ACC112 (cell line): ENCODE measurements around the gene CNTN1.
"Not testable (repeated sequence)": the region's sequence is repeated elsewhere in the genome, so short reads cannot be mapped to it uniquely, and the experiment has no call there.

ENCODE experiments used
- H2AFZ ChIP-seq: fragments of 200-600 bp; sonication (generic); one replicate; pipeline ENCODE4 v1.6.0; 2017; ENCODE audit warnings: antibody characterized with exemption, low read length; ENCODE audit not compliant: unreplicated experiment
- H3K27ac ChIP-seq: fragments of 200-600 bp; sonication (generic); 2 replicates; pipeline ENCODE4 v1.5.1; 2014; ENCODE audit warnings: low read depth, mild to moderate bottlenecking, antibody characterized with exemption, low read length, moderate library complexity
- H3K27me3 ChIP-seq: fragments of 200-600 bp; sonication (generic); 2 replicates; pipeline ENCODE4 v1.6.1; 2014; ENCODE audit warnings: mild to moderate bottlenecking, antibody characterized with exemption, low read length, moderate library complexity, mixed read lengths; ENCODE audit not compliant: insufficient read depth
- H3K36me3 ChIP-seq: fragments of 200-600 bp; sonication (generic); 2 replicates; pipeline ENCODE4 v1.6.1; 2016; ENCODE audit warnings: mild to moderate bottlenecking, antibody characterized with exemption, low read length, moderate library complexity, mixed read lengths; ENCODE audit not compliant: insufficient read depth
- H3K4me1 ChIP-seq: fragments of 200-600 bp; sonication (generic); one replicate; pipeline ENCODE4 v1.6.1; 2016; ENCODE audit warnings: low read length, mixed read lengths; ENCODE audit not compliant: insufficient read depth, unreplicated experiment, control insufficient read depth
- H3K4me3 ChIP-seq: fragments of 200-600 bp; sonication (generic); 2 replicates; pipeline ENCODE4 v1.5.1; 2014; ENCODE audit warnings: mild to moderate bottlenecking, low read depth, low read length
- H3K79me2 ChIP-seq: fragments of 200-600 bp; sonication (generic); one replicate; pipeline ENCODE4 v1.6.0; 2016; ENCODE audit warnings: low read length; ENCODE audit not compliant: control insufficient read depth, unreplicated experiment, insufficient read depth

CNTN1 gene

DNA sequence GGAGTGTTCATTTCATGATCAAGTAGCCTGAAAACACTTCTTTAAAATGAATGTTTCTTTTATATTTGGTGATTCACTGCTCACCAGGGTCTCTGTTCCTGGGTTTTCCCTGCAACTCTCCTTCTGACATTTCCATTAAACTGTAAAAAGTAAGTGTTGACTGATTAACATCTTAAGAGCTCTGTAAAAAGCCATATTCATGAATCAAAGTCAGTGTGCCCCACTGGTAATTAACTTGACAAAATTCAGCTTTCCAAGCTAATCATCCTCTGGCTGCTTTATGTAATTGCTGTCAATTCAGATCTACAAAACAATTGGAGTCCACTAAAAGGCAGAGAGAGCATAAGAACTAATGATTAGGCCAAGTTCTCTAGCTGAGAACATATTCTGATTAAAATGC is 41.6 kb downstream of the CNTN1 start:
- Histone ChIP-seq H3K79me2 (no peaks in the 10 kb centered on the region), H2AFZ (no peak overlapping the region), H3K27ac (no peak overlapping the region), H3K4me1 (no peaks in the 10 kb centered on the region), H3K27me3 (no peaks in the 10 kb centered on the region), H3K4me3 (no peak overlapping the region), H3K36me3 (no peaks in the 10 kb centered on the region)

DNA sequence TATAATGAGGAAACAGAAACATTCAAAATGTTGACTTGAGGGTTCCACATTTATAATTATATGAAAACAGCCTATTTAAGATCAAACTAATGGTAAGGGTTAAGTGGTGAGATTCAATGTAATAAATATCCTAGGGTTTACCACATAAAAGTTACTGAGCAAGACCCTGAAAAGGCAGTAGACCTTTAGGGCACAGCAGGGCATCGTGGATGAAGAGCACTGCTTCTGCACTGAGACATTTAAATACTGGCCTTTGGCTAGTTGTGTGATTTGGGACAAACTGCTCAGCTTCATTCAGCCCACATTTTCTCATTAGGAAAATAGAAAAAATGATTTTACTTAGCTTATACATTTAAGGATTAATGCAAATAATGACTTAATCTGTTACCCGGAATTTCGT is 42.0 kb downstream of the CNTN1 start:
- no peak overlapping the region for H3K27ac ChIP-seq
- no peaks in the 10 kb centered on the region for H3K36me3 ChIP-seq
- H3K27me3 ChIP-seq = no peaks in the 10 kb centered on the region
- no peaks in the 10 kb centered on the region for H3K79me2 ChIP-seq
- no peak overlapping the region for H2AFZ ChIP-seq
- H3K4me3 ChIP-seq = no peak overlapping the region
- no peaks in the 10 kb centered on the region for H3K4me1 ChIP-seq

DNA sequence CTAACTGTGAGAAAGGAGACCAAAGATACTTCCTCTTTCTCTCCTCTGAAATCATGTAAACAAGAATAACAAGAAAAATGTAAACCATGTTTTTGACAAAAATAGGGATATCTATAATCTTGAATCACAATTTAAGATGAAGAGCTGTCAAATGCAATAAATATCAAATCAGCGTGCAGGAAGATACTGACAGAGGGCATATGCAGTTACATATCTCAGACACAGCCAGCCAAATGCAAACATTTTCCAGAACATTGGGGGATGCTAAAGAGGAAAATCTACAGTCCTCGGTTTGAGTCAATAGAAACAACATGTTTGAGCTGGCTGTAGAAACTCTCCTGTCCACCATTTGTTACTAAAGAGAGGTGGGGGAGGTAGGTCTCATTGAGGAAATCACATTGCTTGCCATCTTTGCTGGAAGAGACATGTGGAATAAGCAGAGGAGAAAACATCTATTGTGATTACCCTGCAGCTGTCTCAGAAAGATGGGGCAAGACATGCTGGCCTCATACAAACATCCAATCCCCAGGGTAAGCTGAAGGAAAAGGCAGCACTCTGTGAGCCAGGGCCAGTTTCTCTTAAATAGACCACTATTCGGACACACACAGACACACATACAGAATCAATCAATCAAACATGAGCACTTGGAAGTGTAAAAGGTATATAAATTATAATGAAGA is 43.5 kb downstream of the CNTN1 start:
- Histone ChIP-seq H3K4me3 (no peak overlapping the region), H3K4me1 (no peaks in the 10 kb centered on the region), H2AFZ (no peak overlapping the region), H3K36me3 (no peaks in the 10 kb centered on the region), H3K79me2 (no peaks in the 10 kb centered on the region), H3K27me3 (no peaks in the 10 kb centered on the region), H3K27ac (no peak overlapping the region)

DNA sequence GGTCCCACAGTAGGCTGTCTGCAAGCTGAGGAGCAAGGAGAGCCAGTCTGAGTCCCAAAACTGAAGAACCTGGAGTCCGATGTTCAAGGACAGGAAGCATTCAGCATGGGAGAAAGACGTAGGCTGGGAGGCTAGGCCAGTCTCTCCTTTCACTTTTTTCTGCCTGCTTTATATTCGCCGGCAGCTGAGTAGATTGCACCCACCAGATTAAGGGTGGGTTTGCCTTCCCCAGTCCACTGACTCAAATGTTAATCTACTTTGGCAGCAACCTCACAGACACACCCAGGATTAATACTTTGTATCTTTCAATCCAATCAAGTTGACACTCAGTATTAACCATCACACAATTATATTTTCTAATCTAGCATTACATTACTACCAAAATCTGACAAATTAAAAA is 45.2 kb downstream of the CNTN1 start:
- not testable (repeated sequence) for H3K36me3 ChIP-seq, H3K4me3 ChIP-seq, H2AFZ ChIP-seq, H3K79me2 ChIP-seq, H3K27ac ChIP-seq, H3K4me1 ChIP-seq, H3K27me3 ChIP-seq

DNA sequence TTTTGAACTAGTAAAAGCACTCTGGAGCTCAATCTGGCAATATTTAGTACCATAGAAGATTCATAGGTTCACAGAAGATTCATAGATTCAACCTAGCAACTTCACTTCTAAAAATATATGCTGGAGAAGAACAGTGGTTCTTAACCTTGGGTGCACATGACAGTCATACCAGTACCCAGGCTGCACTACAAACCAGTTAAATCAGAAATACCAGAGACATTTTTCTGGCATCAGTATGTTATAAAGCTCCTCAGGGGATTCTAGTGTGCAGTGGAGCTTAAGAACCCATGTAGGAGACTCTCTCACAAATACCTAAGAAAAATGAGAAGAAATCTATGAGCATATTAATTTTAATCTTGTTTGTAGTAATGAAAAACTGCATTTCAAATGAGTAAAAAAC is 46.6 kb downstream of the CNTN1 start:
- H3K36me3 ChIP-seq = no peaks in the 10 kb centered on the region
- H2AFZ ChIP-seq = no peak overlapping the region
- no peaks in the 10 kb centered on the region for H3K4me1 ChIP-seq
- no peaks in the 10 kb centered on the region for H3K79me2 ChIP-seq
- no peak overlapping the region for H3K27ac ChIP-seq
- H3K4me3 ChIP-seq = no peak overlapping the region
- H3K27me3 ChIP-seq = no peaks in the 10 kb centered on the region

DNA sequence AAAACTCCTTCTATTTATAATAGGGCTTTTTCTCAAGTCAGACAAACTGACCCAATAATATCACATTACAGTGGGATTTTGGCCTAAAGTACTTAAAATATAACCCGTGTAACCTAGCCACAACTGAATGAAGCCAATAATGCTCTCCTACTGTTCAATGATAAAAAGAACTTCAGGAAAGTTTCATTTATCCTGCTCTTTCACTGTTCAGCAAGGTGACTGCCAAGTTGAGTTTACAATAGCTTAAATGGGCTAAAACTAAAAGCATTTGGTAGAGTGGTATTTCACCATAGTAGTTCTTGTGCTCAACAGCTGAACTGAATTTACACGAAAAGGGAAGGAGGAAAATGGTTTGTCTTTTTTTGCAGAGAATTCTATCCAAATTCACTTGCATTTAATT is 49.8 kb downstream of the CNTN1 start:
- no peaks in the 10 kb centered on the region for H3K4me1 ChIP-seq
- no peak overlapping the region for H3K27ac ChIP-seq
- no peak overlapping the region for H2AFZ ChIP-seq
- H3K79me2 ChIP-seq = no peaks in the 10 kb centered on the region
- no peaks in the 10 kb centered on the region for H3K27me3 ChIP-seq
- H3K4me3 ChIP-seq = no peak overlapping the region
- H3K36me3 ChIP-seq = no peaks in the 10 kb centered on the region

DNA sequence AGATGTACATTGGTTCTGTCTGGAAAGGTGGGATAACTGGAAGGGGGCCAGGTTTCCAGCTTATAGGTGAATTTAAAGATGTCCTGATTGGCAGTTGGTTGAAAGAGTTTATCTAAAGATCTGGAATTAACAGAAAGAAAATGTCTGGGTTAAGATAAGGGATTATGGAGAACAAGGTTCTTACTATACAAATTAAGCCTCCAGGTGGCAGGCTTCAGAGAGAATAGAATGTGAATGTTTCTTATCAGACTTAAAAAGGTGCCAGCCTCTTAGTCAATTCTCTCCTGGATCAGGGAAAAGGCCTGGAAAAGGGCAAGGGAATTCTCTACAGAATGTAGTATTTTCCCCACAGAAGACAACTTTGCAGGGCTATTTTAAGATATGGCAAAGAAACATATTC is 53.1 kb downstream of the CNTN1 start:
- no peak overlapping the region for H2AFZ ChIP-seq
- H3K79me2 ChIP-seq = no peaks in the 10 kb centered on the region
- H3K36me3 ChIP-seq = no peaks in the 10 kb centered on the region
- no peak overlapping the region for H3K27ac ChIP-seq
- no peak overlapping the region for H3K4me3 ChIP-seq
- no peaks in the 10 kb centered on the region for H3K27me3 ChIP-seq
- H3K4me1 ChIP-seq = no peaks in the 10 kb centered on the region

DNA sequence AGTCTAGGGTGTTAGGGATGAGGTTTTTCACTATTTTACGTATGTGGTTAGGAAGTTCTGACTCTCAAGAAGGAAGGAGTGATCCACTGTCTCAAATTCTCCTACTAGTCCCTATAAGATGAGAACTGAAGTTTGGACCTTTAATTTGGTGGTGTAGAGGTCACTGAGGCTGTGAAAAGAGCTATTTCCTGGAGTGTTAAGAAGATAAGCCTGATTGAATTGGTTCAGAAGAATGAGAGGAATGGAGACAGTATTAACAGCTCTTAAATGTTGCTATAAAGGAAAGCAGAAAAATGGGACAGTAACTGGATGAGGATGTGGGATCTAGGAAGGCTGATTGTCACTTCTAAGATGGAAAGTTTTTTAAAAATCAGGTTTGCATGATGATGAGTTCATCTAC is 57.6 kb downstream of the CNTN1 start:
- H3K27ac ChIP-seq = no peak overlapping the region
- H3K79me2 ChIP-seq = no peaks in the 10 kb centered on the region
- H3K36me3 ChIP-seq = no peaks in the 10 kb centered on the region
- H3K4me3 ChIP-seq = no peak overlapping the region
- no peaks in the 10 kb centered on the region for H3K4me1 ChIP-seq
- no peak overlapping the region for H2AFZ ChIP-seq
- no peaks in the 10 kb centered on the region for H3K27me3 ChIP-seq

DNA sequence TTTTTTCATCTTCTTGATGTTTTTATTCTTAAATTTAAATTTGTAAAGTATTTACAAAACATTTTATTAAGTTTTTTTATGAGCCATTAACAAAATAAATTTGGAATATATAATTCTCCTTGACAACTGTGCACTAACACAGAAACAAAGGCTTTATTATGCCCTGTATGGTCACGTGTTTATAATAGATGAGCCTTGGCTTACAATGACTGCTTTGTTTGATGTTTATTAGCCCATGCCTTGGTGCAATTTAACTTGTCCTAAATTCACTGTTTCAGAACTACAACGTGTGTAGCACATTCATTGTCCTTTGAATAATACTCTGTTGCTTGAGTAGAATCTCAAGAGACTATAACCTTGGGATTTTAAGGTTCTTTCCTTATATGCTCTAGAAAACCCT is 59.8 kb downstream of the CNTN1 start:
- H2AFZ ChIP-seq = no peak overlapping the region
- no peaks in the 10 kb centered on the region for H3K79me2 ChIP-seq
- no peak overlapping the region for H3K4me3 ChIP-seq
- H3K36me3 ChIP-seq = no peaks in the 10 kb centered on the region
- no peaks in the 10 kb centered on the region for H3K4me1 ChIP-seq
- H3K27me3 ChIP-seq = no peaks in the 10 kb centered on the region
- no peak overlapping the region for H3K27ac ChIP-seq

DNA sequence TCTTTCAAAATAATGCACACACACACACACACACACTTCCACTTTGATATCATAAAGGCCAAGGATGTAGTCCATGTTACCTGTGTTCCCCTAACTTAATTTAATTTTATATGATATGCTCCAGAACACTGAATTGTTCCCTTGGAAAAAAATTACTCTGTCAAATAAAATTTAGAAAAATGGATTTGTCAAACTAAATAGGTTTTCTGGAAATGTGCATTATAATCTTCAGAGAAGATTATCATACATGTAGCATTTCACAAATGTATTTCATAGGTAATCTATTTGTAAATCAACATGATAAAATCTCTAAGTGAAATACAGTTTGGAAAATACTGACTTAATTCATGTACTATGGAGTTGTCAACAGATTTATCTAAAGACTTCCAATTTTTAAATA is 68.6 kb downstream of the CNTN1 start:
- Histone ChIP-seq H3K4me3 (no peak overlapping the region), H2AFZ (no peak overlapping the region), H3K4me1 (no peaks in the 10 kb centered on the region), H3K27ac (no peak overlapping the region), H3K36me3 (no peaks in the 10 kb centered on the region), H3K27me3 (no peaks in the 10 kb centered on the region), H3K79me2 (no peaks in the 10 kb centered on the region)

DNA sequence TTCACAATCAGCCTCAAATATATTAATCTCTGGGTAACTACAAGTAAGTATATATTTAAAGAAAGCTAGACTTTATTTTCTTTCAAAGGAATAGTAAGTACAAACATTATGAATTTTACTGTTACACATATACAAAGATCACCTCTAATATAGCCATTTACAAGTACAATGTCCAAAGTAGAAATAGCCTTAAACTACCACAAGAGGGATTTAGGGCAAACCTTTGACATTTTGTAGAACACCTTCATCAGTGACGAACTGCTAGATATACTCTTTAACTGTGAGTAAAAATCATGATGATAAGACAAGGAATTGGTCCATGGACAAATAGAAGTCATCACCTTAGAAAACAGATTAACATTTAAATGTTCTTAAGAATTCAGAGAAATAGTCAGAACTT is 69.8 kb downstream of the CNTN1 start:
- no peak overlapping the region for H2AFZ ChIP-seq
- no peaks in the 10 kb centered on the region for H3K36me3 ChIP-seq
- no peak overlapping the region for H3K27ac ChIP-seq
- H3K79me2 ChIP-seq = no peaks in the 10 kb centered on the region
- H3K4me1 ChIP-seq = no peaks in the 10 kb centered on the region
- no peaks in the 10 kb centered on the region for H3K27me3 ChIP-seq
- H3K4me3 ChIP-seq = no peak overlapping the region
